Lung (tissue), 12 donors: ENCODE measurements around the gene BMPER. TPM values are rescaled to one million over a fixed set of nuclear protein-coding genes. Genes with fewer than 3 reads are reported as not detected.

ENCODE experiments used
- ATAC-seq: fragments of 200-7000 bp; cut with Tn5 transposase; one replicate; pipeline ENCODE4 v1.9.1; 2020; ENCODE audit warnings: moderate number of reproducible peaks; ENCODE audit not compliant: insufficient read depth, low FRiP score
- DNase-seq, 3 donors: peaks; one replicate each; pipeline ENCODE4 v3.0.0-alpha.2; 2013 to 2017
- H3K27ac ChIP-seq, 2 donors: one replicate each; pipeline ENCODE4 v1.5.1; 2013; ENCODE audit warnings: mild to moderate bottlenecking in 2 of 2, moderate library complexity in 2 of 2, control low read depth in 1 of 2, inconsistent platforms in 1 of 2, low read depth in 1 of 2, low read length in 1 of 2
- H3K27me3 ChIP-seq, 3 donors: one replicate each; pipeline ENCODE4 v1.5.1; 2013; ENCODE audit warnings: low read length in 2 of 3; ENCODE audit not compliant: control insufficient read depth in 3 of 3, insufficient read depth in 3 of 3
- H3K36me3 ChIP-seq, 4 donors: one replicate each; pipeline ENCODE4 v1.5.1; 2013; ENCODE audit warnings: low read length in 4 of 4, mild to moderate bottlenecking in 1 of 4, moderate library complexity in 1 of 4; ENCODE audit not compliant: control insufficient read depth in 4 of 4, insufficient read depth in 4 of 4
- H3K4me1 ChIP-seq, 5 donors: one replicate each; pipeline ENCODE4 v1.5.1; 2013; ENCODE audit warnings: low read length in 5 of 5, mild to moderate bottlenecking in 2 of 5, moderate library complexity in 1 of 5; ENCODE audit not compliant: control insufficient read depth in 5 of 5, insufficient read depth in 5 of 5
- H3K4me3 ChIP-seq: one replicate; pipeline ENCODE4 v1.5.1; 2013; ENCODE audit warnings: mild to moderate bottlenecking, control low read depth, moderate library complexity
- H3K9ac ChIP-seq, 2 donors: one replicate each; pipeline ENCODE4 v1.5.1; 2013; ENCODE audit warnings: low read length in 2 of 2, control low read depth in 1 of 2; ENCODE audit not compliant: insufficient read depth in 1 of 2
- H3K9me3 ChIP-seq, 4 donors: one replicate each; pipeline ENCODE4 v1.5.1; 2013; ENCODE audit warnings: low read length in 3 of 4, mild to moderate bottlenecking in 1 of 4, moderate library complexity in 1 of 4; ENCODE audit not compliant: control insufficient read depth in 4 of 4, insufficient read depth in 3 of 4
- WGBS, 2 donors: extraction: QIAGEN DNeasy Blood & Tissue Kit; methylation state at CpG; one replicate each; pipeline ENCODE4 v1.1.7; 2013; 5-methylcytosine and 5-hydroxymethylcytosine counted together
- polyA plus RNA-seq, 2 donors: library from polyadenylated mRNA; stranded (reverse); fragments of 200-250 nt; gene quantifications; one replicate each; pipeline ENCODE4 v1.2.1, GENCODE V29; 2013
- total RNA-seq, 2 donors: library from RNA; depleted of rRNA in 1 of 2; stranded (reverse); fragments of >200 nt in 1 of 2; gene quantifications; one replicate each; pipeline ENCODE4 v1.2.1, GENCODE V29; 2014 to 2021
- TF ChIP-seq, protein P1 (sequence below): IDR thresholded peaks from 2 replicates; pipeline ENCODE4 v1.5.1; 2012; ENCODE audit warnings: mild to moderate bottlenecking; ENCODE audit errors: control extremely low read depth, extremely low read depth
- donor health status: control.
- donor health status: control.
- donor health status: Bipolar disorder and iron deficiency.
- donor health status: healthy.
- donor health status: DM: yes; HTN: yes; CAD: no.

BMPER gene
- total and polyA plus RNA-seq, 4 donors = 3.7 to 51.0 (median 9.0) TPM

DNA sequence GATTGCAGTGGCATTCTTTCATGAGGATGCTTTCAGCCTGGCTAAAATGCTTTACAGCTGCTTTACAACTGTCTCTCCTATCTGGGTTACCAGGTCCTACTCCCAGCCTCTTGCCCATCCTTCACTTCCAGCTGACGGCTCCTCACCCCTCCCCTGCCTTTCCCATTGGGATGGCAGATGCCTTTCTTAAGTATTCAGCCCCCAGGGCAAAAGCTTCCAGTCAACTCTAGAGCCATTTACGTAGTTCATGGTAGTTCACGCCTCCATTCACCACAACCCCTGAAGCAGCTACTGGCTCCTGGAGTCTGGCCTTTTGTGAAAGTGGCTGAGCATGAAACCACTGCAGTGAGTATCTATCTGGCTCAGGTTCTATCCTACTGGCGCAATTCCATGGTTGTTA is 17.2 kb upstream of the BMPER start:
- WGBS, 2 donors = 91% methylated on average over 4 of the region's 4 CpGs
- no peaks in the 10 kb centered on the region for H3K36me3 ChIP-seq
- H3K4me3 ChIP-seq = no peak overlapping the region
- no peak overlapping the region for H3K9ac ChIP-seq
- H3K9me3 ChIP-seq = peaks cover 0 to 3% (median 0%) of the 10 kb centered on the region in 4 donors
- ATAC-seq (no peak), DNase-seq (no peak)
- TF ChIP-seq, protein P1, sequence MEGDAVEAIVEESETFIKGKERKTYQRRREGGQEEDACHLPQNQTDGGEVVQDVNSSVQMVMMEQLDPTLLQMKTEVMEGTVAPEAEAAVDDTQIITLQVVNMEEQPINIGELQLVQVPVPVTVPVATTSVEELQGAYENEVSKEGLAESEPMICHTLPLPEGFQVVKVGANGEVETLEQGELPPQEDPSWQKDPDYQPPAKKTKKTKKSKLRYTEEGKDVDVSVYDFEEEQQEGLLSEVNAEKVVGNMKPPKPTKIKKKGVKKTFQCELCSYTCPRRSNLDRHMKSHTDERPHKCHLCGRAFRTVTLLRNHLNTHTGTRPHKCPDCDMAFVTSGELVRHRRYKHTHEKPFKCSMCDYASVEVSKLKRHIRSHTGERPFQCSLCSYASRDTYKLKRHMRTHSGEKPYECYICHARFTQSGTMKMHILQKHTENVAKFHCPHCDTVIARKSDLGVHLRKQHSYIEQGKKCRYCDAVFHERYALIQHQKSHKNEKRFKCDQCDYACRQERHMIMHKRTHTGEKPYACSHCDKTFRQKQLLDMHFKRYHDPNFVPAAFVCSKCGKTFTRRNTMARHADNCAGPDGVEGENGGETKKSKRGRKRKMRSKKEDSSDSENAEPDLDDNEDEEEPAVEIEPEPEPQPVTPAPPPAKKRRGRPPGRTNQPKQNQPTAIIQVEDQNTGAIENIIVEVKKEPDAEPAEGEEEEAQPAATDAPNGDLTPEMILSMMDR = no peak
- peaks cover 0 to 6% (median 0%) of the 10 kb centered on the region in 5 donors for H3K4me1 ChIP-seq
- no peaks in the 10 kb centered on the region for H3K27me3 ChIP-seq
- H3K27ac ChIP-seq = no peak overlapping the region

DNA sequence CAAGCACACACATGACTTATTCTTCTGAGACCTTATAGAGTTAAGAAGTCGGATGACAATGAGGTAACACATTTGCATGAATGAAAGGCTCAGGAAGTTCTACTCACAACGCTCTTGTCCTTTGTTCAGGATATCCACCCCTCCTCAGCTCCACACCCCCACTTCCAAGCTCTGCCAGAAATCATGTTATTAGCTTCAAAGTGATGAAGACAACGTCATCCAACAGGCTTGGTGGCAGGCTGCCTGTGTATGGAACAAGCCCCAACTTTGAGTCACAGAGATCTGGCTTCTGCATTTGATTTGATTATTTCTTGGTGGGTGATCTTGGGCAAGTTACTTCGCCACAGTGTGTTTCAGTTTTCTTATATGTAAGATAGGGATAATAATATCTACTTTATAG is 12.4 kb upstream of the BMPER start:
- 66 to 76% methylated on average over 4 of the region's 4 CpGs for WGBS, 2 donors
- DNase-seq (peak in 2 of 3 donors; percentile 39 to 57), ATAC-seq (no peak)
- H3K36me3 ChIP-seq = no peaks in the 10 kb centered on the region
- no peaks in the 10 kb centered on the region for H3K27me3 ChIP-seq
- TF ChIP-seq, protein P1 = no peak
- no peak overlapping the region for H3K27ac ChIP-seq
- peaks cover 0 to 5% (median 0%) of the 10 kb centered on the region in 5 donors for H3K4me1 ChIP-seq
- H3K9me3 ChIP-seq = no peaks in the 10 kb centered on the region
- H3K4me3 ChIP-seq = no peak overlapping the region
- H3K9ac ChIP-seq = no peak overlapping the region

DNA sequence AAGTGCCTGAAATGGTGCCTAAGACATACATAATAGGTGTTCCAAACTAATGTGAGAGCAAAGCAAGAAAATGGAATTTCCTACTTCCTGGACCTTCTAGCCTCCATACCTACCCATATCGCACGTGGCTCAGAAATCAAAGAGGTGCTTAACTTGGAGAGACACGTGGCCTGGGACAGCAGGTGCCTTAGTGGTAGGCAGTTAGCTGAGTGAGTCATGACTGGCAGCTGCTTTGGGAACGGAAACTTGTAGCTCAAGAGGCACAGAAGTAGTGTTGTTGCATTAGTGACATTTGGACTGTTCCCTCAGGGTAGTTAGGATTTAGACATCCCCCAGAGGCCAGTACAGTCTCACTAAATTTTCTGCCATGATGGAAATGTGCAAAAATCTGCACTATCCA is 12.0 kb upstream of the BMPER start:
- H3K9ac ChIP-seq = no peak overlapping the region
- H3K4me1 ChIP-seq = peaks cover 0 to 5% (median 0%) of the 10 kb centered on the region in 5 donors
- no peak overlapping the region for H3K27ac ChIP-seq
- 70 to 71% methylated on average over 4 of the region's 4 CpGs for WGBS, 2 donors
- TF ChIP-seq, protein P1 = no peak
- ATAC-seq (peak; percentile 55), DNase-seq (no peak)
- no peaks in the 10 kb centered on the region for H3K36me3 ChIP-seq
- H3K27me3 ChIP-seq = no peaks in the 10 kb centered on the region
- no peaks in the 10 kb centered on the region for H3K9me3 ChIP-seq
- H3K4me3 ChIP-seq = no peak overlapping the region
